ENCODE data around the gene ACOT7. TPM values are rescaled to one million over a fixed set of nuclear protein-coding genes. Genes with fewer than 3 reads are reported as not detected.

The ACOT7 gene
- total and polyA plus RNA-seq, 2 experiments from 2014 or later: 167 to 169 TPM

GRCh38 chr1:6321205-6321604 lies 72.4 kb downstream of the ACOT7 start:
- no peak overlapping the region for H3K27ac ChIP-seq (ENCODE audit: low read depth)
- DNase-seq (ENCODE audit: low spot score) (no peak), ATAC-seq (no peak)
- Mint-ChIP-seq H3K36me3 (ENCODE audit: low read depth) (peaks cover 20% of the 10 kb centered on the region), H3K4me1 (no peaks in the 10 kb centered on the region), H3K27me3 (ENCODE audit: insufficient read depth, low read depth, poor library complexity) (peaks cover 6% of the 10 kb centered on the region), H3K27ac (no peak overlapping the region), H3K9me3 (no peaks in the 10 kb centered on the region), H3K4me3 (no peak overlapping the region)
- no peaks in the 10 kb centered on the region for H3K27me3 ChIP-seq (ENCODE audit: insufficient read depth)
- 0 out of 2 replicates have a peak, but pooled peaks cover 4% of the 10 kb centered on the region for H3F3A ChIP-seq (replicated peaks; ENCODE audit: low read depth)
- H3K4me3 ChIP-seq: no peak overlapping the region
- no peaks in the 10 kb centered on the region for H4K20me1 ChIP-seq (replicated peaks; ENCODE audit: insufficient read depth)
- no peaks in the 10 kb centered on the region for H3K4me1 ChIP-seq (ENCODE audit: insufficient read depth)
- no peaks in the 10 kb centered on the region for H3K9me2 ChIP-seq (ENCODE audit: insufficient read depth)
- peaks cover 5% of the 10 kb centered on the region; the same call in 1 of the 2 replicates for H3K36me3 ChIP-seq (ENCODE audit: insufficient read depth)
- TF ChIP-seq POLR2AphosphoS5 (IDR thresholded peaks at IDR 0.05; ENCODE audit: low read depth) (no peak), ZNF331 (CRISPR knock-in tag; IDR thresholded peaks at IDR 0.05; ENCODE audit: low read depth) (no peak), CREB1 (CRISPR knock-in tag; IDR thresholded peaks at IDR 0.05; ENCODE audit: low read depth) (no peak), EZH2 (IDR thresholded peaks at IDR 0.05; ENCODE audit: low read depth, unreplicated experiment) (no peak), ZNF114 (CRISPR knock-in tag; IDR thresholded peaks at IDR 0.05) (no peak), REST (IDR thresholded peaks at IDR 0.05; ENCODE audit: unreplicated experiment) (no peak), STAT1 (IDR thresholded peaks at IDR 0.05; ENCODE audit: unreplicated experiment) (no peak), NANOG (IDR thresholded peaks at IDR 0.05; ENCODE audit: borderline replicate concordance) (no peak), ZNF462 (CRISPR knock-in tag; IDR thresholded peaks at IDR 0.05) (no peak), ETS1 (IDR thresholded peaks at IDR 0.05) (no peak), EZH2phosphoT487 (IDR thresholded peaks at IDR 0.05; ENCODE audit: unreplicated experiment) (no peak), JUNB (IDR thresholded peaks at IDR 0.05; ENCODE audit: unreplicated experiment) (no peak), CTCF (conservative IDR thresholded peaks at IDR 0.05; ENCODE audit: low read depth in 2 of 2) (no peak)
- H3K4me2 ChIP-seq: no peak overlapping the region
- H2AFZ ChIP-seq: no peak overlapping the region
- H3K79me2 ChIP-seq (replicated peaks; ENCODE audit: insufficient read depth): no peaks in the 10 kb centered on the region

All from GM23338 (cell line).